HG03565 (cell line): ENCODE data around the gene ARHGEF19.
A peak's percentile ranks its signal among the peaks of the same experiment; 100 is the strongest.

Experiments
- ATAC-seq: cut with Tn5 transposase; IDR thresholded peaks from one replicate; pipeline ENCODE4 v1.9.1; 2021; ENCODE audit warnings: mild to moderate bottlenecking, moderate library complexity; ENCODE audit not compliant: unreplicated experiment

The ARHGEF19 gene

DNA sequence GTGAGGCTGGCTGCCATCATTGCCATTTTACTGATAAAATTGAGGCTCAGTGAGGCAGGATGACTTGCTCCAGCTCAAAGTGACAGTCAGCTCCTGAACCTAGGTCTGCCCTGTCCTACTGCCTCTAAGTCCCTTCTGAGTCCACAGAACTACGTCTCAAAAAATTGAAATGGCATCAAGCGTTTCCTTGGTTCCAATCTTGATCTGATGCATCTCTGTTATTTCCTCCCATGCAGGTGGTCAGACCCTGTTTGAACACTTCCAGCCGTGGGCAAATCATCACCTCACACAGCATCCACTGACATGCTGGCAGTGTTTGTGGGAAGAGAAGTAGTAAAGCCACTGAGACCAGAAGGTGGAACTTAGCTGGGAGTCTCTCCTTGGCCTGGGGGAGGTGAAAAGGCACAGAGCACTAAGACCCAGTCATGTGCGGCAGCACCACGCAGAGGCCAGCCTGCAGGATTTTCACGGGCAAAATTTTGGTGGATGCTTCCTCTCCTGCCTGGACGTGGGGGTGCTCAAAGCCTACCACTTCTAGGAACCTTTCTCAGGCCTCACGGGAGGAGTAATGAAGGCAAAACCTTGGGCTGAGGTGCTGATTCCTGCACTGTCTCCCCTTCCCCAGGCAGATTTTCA is 32.3 kb upstream of the ARHGEF19 start:
- no peak for ATAC-seq

DNA sequence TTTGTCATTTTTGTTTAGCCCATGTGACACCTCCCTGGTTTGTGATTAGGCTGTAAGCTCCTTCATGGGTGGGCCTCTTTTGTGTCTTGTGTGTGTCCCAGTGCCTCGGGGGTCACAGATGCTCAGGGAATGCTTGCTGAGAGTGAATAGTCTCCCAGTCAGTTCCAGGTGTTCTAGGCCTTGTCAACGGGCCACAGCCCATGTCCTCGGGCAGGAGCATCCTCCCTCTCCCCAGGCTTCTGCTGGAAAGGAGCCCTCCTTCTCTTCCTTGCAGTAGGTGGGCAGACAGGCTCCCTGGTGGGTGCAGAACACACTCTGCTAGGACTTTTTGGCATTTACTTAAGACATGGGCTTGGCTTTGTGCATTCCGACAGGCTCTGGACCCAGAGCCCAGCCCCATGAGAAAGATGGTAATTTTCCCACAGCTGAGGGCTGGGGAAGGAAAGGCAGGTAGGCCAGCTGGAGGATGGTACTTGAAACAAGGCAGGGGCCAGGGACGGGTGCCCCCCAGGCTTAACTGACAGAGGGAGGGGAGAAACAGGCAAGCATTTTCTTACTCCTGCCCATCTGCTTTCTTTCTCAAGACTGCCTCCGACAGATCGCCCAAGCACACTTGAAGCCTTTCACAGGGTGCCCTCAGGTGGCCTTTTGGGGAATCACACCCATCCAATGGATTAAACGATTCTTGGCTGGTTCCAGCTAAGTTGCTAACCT is 31.6 kb upstream of the ARHGEF19 start:
- no peak for ATAC-seq

DNA sequence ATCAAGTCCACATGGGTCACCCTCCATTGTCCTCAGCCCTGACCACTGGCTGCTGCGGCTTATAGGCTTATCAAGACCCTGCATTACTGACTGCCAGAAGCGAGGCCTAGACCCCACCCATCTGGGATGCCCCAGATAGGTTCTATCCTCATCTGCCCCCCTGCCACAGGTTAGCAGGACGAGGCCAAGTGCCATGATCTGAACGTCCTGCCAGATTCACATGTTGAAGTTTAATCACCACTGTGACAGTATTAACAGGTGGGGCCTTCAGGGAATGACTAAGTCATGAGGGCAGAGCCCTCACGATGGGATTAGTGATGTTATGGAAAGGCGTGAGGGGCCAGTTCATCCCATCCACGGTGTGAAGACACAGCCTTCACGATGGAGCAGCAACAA is 30.8 kb upstream of the ARHGEF19 start:
- no peak for ATAC-seq

DNA sequence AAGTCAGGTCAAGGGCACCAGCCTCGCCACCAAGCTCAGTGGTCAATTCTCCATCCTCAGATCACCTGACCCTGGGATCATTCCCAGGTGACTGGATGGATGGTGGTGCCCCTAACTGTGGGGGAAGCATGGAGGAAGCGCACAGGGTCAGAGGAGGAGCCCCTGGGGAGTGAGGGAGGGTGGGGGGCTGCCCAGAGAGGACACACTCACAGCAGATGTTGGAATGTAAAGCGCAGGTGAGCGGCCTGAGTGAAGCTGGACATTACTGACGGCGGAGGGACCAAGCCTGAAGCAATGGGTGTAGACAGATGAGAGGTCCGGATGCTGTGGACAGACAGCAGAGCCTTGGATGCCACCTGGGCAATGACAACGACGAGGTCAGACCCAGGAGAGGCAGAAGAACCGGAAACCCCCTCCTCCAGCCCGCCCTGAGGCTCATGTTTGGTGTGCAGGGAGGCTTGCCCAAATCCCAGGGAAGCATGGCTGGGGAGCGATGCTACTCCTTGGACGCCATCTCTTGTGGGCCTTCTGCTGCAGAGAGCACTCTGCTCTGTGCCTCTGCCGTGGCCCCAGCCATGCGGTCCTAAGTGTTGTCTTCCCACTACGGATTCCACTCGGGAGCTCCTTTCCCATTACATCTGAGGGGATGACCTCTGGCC is 30.2 kb upstream of the ARHGEF19 start:
- ATAC-seq: no peak

DNA sequence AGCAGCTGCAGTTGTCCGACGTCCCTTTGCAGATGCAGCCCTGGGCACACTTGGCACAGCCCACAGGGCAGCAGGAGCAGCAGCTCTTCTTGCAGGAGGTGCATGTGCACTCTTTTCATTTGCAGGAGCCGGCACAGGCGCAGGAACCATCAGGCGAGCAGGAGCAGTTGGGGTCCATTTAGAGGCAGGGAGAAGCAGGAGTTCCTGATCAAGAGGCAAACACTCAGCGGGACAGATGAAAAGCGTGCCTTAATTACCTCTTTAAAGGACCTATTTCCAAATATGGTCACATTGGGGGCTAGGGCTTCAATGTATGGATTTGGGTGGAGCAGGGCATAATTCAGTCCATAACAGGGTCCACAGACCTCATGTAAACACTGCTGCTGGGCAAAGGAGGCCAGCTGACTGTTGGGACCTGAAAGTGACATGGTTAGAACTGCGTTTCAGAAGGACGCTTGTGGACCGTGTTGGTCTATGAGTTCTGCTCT is 28.8 kb upstream of the ARHGEF19 start:
- no peak for ATAC-seq

DNA sequence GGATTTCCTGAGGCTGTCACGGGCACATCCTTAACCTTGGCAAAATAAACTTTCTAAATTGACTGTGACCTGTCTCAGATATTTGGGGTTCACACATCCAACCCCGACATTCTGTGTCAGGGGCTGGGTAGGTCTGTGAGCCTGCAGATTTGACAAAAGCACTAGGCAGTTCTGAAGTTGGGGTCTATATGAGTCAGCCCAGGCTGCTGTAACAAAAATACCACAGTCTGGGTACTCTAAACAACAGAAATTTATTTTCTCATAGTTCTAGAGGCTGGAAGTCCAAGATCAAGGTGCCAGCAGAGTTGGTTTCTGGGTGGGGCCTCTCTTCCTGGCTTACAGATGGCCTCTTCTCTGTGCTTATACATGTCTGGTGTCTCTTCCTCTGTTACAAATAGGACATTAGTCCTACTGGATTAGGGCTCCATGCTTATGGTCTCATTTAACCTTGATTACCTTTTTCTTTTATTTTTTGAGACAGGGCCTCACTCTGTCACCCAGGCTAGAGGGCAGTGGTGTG is 27.6 kb upstream of the ARHGEF19 start:
- ATAC-seq: no peak

DNA sequence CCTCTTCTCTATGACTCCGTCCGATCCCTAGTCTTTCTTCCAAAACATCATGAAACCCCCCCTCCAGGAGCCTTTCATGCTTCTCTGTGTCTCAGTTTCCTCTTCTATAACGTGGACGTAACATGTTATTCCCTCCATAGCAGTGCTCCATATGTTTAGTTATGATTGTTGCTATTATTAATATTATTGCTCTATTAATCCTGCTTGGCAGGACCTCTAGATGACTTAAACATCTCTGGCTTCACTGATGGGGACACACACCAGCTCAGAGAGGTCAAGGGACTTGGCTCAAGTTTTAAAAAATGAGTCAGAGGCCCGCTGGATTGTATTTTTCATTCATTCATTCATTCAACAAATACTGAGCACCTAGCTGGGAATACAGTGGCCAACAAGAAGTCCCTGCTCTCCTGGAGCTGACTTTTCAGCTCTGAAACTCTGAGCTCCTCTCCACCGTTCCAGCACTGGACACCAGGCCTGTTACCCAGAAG is 24.9 kb upstream of the ARHGEF19 start:
- no peak for ATAC-seq

DNA sequence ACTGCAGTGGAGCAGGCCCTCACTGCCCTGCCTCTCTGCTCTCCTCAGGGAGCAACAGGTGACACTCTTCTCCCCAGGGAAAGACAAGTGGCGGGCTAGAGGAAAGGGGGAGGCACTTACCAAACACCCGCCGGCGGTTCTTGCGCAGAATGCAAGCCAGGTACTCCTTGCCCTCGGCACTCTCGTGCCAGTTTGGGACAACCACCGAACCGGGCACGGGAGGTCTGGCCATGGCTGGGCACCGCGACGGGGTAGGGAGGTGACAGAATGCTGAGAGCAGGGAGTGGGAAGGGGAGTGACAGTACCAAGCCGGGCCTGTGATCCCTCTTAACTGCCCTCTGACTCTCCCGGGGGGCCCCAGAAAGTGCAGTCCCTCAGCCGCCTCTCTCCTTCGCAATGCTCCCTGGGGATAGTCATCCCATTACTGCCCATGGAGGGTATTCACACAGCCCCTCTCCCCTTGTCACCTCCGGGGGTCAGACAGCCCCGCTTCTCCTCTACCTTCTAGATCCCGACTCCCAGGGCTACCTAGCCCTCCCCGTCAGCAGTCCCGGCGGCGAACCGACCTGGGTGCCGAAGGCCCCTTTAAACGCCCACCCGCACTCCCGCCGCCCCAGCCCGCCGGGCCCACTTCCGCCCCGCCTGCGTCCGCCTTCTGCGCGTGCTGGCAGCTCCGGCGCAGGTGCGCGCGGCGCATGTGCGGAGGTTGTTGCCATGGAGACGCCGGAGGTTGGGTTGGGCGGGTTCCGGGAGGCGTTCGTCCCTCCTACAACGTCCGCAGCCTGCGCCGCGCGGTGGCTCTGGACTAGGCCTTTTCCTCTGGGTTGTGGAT is 24.3 kb upstream of the ARHGEF19 start, which contains the start of gene CPLANE2:
TSS of gene CPLANE2 (minus strand) at position 673 of the 832 bp plus-strand sequence. CDS start at position 232, 441 bp downstream.
- peak; percentile 71 for ATAC-seq

DNA sequence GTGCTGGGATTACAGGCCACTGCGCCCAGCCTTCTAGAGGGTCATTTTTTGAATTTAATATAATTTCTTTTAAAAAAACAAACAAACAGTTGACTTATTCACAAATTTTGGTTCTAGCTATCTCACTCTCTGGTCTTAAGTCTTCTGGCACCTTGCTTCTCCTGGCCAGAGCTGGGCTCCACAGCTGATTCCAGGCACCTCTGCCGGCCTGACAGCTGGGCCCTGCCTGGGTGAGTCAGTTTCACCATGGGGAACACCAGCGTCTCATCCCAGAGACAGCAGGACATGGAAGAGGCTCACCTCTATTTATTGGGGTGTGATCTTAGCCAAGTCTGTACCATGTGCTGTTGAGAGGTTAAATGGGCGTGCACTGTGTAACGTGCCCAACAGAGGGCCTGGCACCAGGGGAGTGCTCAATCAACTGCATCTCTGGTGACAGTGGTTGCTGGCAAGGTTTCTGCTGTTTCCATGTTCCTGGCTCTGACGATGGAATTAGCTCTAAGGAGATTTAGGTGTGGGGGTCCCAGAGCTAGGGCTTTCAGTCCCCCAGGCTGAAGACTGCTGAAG is 23.6 kb upstream of the ARHGEF19 start:
- ATAC-seq: no peak

DNA sequence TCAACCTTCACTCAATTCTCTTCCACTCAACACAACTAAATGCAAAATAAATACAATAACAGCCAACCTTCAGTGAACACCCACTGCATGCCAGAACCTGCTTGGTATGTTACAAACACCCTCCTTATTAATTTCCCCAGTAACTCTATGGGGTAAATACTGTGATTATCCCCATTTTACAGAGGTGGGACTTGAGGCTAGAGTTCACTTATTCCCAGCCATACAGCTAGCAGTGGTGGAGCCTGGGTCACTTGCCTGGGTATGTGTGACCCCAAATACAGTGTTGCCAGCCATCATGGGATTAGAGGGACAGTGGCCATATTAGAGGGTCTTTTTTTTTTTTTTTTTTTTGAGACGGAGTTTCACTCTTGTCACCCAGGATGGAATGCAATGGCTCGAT is 22.9 kb upstream of the ARHGEF19 start:
- no peak for ATAC-seq

DNA sequence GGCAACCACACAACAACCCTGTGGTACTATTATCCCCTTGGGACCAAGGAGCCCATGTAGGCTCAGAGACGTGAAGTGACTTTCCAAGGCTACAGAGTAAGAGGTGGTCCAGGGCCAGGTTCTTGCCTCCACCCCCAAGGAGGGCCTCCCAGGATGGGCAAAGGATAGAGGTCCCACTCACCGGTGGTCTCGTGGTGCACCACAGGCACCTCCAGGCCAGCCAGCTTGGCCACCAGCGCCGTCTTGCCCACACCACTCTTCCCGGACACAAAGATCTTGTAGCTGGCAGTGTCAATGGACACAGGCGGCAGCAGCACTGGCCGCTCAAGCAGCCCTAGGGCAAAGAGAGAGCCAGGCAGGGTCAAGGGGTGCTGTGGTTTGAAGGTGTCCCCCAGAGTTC is 21.0 kb upstream of the ARHGEF19 start:
- no peak for ATAC-seq

DNA sequence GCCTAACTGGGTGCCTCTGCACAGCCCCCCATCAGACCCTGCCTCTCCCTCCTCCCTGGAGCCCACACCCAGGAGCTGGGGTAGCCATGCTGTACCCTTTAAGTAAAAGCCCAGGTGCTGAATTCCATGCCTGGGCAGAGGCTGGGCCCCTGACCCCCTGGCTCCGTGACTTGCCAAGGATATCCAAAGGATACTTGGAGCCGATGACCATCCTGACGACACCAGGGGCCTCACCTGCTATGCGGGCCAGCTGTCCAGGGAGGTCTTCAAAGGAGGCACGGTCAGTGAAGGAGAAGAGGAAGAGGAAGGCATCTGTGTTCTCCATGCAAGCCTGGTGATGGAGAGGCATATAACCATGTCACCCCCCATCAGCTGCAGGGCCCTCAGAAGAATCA is 19.9 kb upstream of the ARHGEF19 start:
- ATAC-seq: no peak

DNA sequence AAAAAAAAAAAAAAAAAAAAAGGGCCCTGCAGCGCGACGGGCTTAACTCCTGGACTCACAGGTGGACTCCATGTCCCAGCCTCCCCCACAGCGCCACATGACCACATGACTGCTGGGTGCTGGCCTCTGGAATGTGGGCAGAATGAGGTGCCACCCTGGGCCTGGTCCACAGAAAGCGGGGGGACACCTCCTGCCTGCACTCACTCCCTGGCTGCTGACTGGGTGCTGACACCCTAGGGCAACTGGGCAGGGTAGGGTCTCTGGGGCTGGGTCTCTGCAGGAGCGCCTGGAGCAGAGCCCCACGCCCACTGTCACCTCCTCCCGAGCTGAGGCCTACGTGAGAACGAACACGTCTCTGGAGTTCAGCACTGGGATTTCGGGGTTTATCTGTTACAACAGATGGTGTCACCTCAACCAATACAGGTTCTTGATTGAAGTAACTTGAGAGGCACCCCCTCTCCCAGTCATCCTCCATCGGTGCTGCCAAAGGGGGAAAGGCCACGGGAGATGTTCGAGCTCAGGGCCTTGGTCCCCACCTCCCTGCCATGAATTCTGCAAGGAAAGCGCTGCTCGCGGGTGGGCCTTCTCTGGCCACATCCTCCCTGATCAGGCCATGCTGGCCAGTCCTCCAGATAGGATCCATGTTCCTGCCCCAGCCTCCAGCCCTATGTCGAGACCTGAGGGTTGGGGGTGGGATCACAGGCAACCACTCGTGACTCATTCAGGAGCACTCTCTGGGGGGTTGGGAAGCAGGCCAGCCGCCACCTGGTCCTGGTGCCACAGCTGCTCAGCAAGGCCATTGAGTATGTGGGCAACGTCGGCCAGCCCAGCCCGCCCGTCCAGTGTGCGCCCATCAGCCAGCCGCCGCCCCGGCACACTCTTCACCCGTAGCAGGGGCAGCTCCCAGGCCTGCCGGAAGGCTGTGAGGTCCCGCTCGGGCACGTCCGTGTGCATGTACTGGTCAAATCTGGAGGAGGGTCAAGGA is 19.2 kb upstream of the ARHGEF19 start:
- ATAC-seq: no peak

DNA sequence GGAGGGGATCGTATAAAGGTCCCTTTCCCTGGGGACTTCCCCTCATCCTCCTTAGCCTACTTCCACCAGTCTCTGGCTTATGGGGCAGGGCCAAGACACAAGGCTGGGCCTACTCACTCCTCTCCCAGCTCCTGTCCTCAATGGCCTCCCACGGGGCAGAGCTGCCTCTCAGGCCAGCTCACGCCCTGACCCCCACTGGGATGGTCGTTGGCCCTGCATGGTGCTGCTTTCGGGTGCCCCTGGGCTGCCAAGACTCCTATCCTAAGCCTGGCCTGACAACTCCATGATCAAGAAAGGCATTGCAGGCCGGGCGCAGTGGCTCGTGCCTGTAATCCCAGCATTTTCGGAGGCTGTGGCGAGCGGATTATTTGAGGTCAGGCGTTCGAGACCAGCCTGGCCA is 18.3 kb upstream of the ARHGEF19 start:
- ATAC-seq: no peak

DNA sequence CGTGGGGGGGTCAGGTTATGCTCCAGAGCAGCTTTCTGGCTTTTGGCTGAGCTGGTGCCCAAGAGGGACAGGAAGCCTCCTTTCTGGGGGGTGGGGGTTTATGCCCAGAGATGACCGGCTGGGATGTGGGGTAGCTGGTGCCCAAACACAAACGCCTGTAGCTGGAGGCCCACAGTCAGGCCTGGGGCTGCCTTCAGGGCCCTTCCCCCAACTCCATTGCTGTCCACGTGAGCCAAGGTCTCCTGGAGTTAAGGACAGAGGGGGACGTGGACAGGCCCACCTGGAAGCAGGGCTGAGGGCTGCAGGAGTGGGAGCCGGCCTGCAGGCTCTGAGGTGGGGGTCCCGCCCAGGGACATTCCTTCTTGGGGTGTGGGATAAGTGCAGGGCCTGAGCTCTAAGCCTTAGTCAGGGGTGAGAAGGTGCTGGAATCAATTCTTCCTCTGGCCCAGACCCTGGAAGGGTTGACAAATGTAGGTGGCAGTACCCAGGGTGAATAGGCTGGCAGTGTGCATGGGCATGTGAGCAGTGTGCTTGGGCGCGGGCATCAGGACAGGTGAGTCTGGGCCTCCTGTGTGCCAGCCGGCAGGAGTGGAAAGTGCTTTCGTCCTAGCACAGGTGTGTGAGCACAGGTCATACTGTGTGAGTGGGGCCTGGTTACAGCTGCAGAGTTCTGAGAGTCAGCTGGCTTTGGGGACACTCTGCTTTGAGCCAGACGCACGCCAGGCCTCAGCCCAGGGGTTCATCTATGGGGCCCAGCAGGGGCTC is 17.7 kb upstream of the ARHGEF19 start:
- no peak for ATAC-seq

DNA sequence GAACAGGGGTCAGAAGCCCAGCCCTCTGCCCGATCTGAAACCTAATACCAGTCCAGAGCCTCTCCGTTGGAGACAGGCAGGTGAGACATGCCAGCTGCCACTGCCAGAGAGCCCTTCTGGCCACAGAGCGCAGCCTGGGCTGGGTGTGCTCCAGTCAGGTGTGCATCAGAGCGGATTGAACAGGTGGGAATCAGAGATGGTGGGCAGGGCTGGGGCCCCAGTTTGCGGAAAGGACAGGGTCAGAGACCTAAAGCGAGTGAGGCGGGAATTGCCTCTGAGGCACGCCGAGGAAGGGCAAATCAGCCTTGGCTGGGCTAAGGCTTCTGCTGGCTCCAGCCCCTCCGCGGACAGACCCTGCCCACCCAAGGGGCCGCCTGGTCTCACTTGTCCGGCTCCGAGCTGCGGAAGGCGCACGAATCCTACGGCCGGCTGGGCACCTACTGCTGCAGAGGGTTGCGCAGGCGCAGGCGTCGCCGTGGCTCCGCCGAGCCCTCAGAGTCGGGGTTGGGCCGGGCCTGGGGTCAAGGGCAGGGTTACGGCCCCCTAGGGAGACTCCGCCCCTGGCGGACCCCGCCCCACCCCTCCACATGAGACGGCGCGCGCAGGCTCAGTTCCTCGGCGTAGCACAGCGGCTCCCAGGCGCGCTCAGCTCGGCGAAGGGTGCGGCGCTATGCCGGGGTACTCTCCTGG is 14.2 kb upstream of the ARHGEF19 start:
- no peak for ATAC-seq

DNA sequence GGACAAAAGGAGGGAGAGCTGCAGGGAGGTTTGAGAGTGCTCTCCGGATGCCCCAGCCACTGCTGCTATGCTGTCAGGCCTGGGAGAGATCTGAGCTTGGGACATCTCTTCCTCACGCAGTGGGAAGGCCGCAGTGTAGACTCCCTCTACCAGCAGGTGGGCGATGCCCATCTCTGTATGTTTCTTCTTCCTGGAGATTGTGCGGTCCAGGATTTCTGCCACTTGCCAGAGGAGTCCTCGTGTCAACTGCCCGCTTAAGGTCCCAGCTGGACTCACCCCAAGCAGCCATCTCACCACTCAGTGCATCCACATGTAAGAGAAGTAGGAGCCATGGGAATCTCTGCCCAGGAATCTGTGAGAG is 13.7 kb upstream of the ARHGEF19 start:
- no peak for ATAC-seq

DNA sequence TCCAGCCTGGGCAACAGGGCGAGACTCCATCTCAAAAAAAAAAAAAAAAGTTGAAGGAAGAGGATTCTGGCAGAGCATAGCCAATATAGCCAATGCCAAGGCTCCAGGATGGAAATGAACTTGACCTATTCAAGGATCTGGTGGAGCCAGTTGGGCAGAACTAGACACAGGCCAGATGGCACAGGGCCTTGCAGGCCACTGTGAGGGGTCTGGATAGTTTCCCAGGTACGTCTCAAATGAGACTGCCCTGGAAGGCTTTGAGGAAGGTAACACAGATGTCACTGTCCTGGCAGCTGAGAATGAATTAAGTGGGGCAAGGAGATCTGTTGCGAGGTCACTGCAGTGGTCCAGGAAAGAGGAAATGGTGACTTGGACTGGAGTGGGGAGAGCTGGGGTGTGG is 12.0 kb upstream of the ARHGEF19 start:
- no peak for ATAC-seq
